Left cardiac atrium (tissue), 4 donors: ENCODE measurements around the gene DMD. TPM values are rescaled to one million over a fixed set of nuclear protein-coding genes. Genes with fewer than 3 reads are reported as not detected.
A peak's percentile ranks its signal among the peaks of the same experiment; 100 is the strongest.

ENCODE experiments used
- ATAC-seq, 2 donors: fragments of 200-7000 bp; cut with Tn5 transposase; one replicate each; pipeline ENCODE4 v1.9.1; 2020; ENCODE audit warnings: mild to moderate bottlenecking in 2 of 2, moderate library complexity in 2 of 2
- DNase-seq: peaks from one replicate; pipeline ENCODE4 v3.0.0-alpha.2; 2020
- intact Hi-C, 2 donors: fragments of 100-400 bp; cut with DNase I; formaldehyde crosslinking; loops; one replicate each; pipeline versions ENCODE4 v1.14.1 to v1.15.1; 2022 to 2023
- total RNA-seq, 2 donors: library from RNA; stranded (reverse); fragmentation: NEBNext Ultra II Directional; extraction: Animal tissue kit (Norgen Biotek cat#: 25700); gene quantifications; one replicate each; pipeline ENCODE4 v1.2.1, GENCODE V29; 2021
- donor health status: DM: no; HTN: yes; CAD: no.
- donor health status: DM: no; HTN: yes; CAD: no; lungs with severe emphysema.
- donor health status: DM: yes; HTN: yes; CAD: no.
- donor health status: Dilated cardiomyopathy.

The DMD gene
- total RNA-seq, 2 donors from 2014 or later = 134 to 137 TPM

- DNase-seq = no peak
- intact Hi-C loops = no loop called here
- no peak for ATAC-seq
Observed at GRCh38 chrX:31178064-31178768, 2033.1 kb downstream of the DMD start.

- no peak for DNase-seq
- intact Hi-C loops = no loop called here
- no peak for ATAC-seq
Observed at GRCh38 chrX:31170792-31171191, 2040.6 kb downstream of the DMD start.

GRCh38 chrX:31168551-31168950 is 2042.8 kb downstream of the DMD start:
- DNase-seq (no peak), ATAC-seq (no peak)
- intact Hi-C loops = no loop called here

GRCh38 chrX:31166832-31167231 is 2044.5 kb downstream of the DMD start:
- intact Hi-C loops = no loop called here
- no peak for ATAC-seq
- no peak for DNase-seq

- ATAC-seq (no peak), DNase-seq (no peak)
- intact Hi-C loops = no loop called here
Observed at GRCh38 chrX:31166416-31166815, 2044.9 kb downstream of the DMD start.

GRCh38 chrX:31165241-31166035 is 2045.9 kb downstream of the DMD start:
- intact Hi-C loops = no loop called here
- no peak for ATAC-seq
- DNase-seq = no peak

GRCh38 chrX:31154946-31155345 is 2056.4 kb downstream of the DMD start:
- ATAC-seq = no peak
- intact Hi-C loops = no loop called here
- DNase-seq = no peak

GRCh38 chrX:31153475-31154047 is 2057.8 kb downstream of the DMD start:
- DNase-seq (no peak), ATAC-seq (no peak)
- intact Hi-C loops = no loop called here

- intact Hi-C loops = no loop called here
- ATAC-seq = no peak
- no peak for DNase-seq
Observed at GRCh38 chrX:31147175-31147574, 2064.2 kb downstream of the DMD start.

- intact Hi-C loops = no loop called here
- ATAC-seq = no peak
- DNase-seq = no peak
Observed at GRCh38 chrX:31139961-31140360, 2071.4 kb downstream of the DMD start.

- intact Hi-C loops = no loop called here
- no peak for DNase-seq
- ATAC-seq = no peak
Observed at GRCh38 chrX:31138124-31138523, 2073.2 kb downstream of the DMD start.

- DNase-seq = no peak
- intact Hi-C loops = no loop called here
- no peak for ATAC-seq
Observed at GRCh38 chrX:31136144-31136611, 2075.2 kb downstream of the DMD start.

- intact Hi-C loops = no loop called here
- ATAC-seq (no peak), DNase-seq (no peak)
Observed at GRCh38 chrX:31132821-31133241, 2078.5 kb downstream of the DMD start.

GRCh38 chrX:31130457-31131220 is 2080.7 kb downstream of the DMD start:
- ATAC-seq = no peak
- intact Hi-C loops = no loop called here
- DNase-seq = no peak

- intact Hi-C loops = no loop called here
- no peak for ATAC-seq
- DNase-seq = no peak
Observed at GRCh38 chrX:31128855-31129254, 2082.5 kb downstream of the DMD start.

GRCh38 chrX:31127716-31128115 is 2083.6 kb downstream of the DMD start:
- intact Hi-C loops = no loop called here
- ATAC-seq (no peak), DNase-seq (no peak)

GRCh38 chrX:31126205-31126604 is 2085.1 kb downstream of the DMD start:
- intact Hi-C loops = no loop called here
- ATAC-seq (peak in 1 of 2 donors; percentile 21), DNase-seq (no peak)

GRCh38 chrX:31124536-31124935 is 2086.8 kb downstream of the DMD start:
- peak in 1 of 2 donors; percentile 38 for ATAC-seq
- no peak for DNase-seq
- intact Hi-C loops = no loop called here

- ATAC-seq (no peak), DNase-seq (no peak)
- intact Hi-C loops = no loop called here
Observed at GRCh38 chrX:31123335-31123734, 2088.0 kb downstream of the DMD start.

GRCh38 chrX:31117266-31117665 is 2094.1 kb downstream of the DMD start:
- no peak for DNase-seq
- ATAC-seq = no peak
- intact Hi-C loops = no loop called here
